ENCODE data around the gene HRC. TPM values are rescaled to one million over a fixed set of nuclear protein-coding genes. Genes with fewer than 3 reads are reported as not detected.
A peak's percentile ranks its signal among the peaks of the same experiment; 100 is the strongest.

The HRC gene
- total and polyA plus RNA-seq, 2 donors (not counting 3 experiments of a cell fraction or from before 2014, with no cell fraction given) = not detected

DNA sequence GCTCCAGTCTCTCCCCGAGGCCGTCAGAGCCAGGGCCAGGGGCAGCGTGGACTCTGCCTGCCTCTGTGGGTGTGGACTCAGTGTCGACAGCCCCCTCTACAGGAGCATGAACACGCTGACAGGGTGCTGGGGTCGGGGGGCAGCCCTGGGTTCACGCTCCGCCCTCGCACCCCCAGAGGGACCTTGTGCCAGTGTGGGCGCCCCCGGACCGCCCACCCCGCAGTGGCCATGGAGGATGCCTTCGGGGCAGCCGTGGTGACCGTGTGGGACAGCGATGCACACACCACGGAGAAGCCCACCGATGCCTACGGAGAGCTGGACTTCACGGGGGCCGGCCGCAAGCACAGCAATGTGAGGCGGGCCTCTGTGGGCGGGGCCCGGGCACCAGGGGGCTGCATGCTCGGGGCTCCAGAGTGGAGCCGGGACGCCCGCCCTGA lies 10.7 kb upstream of the HRC start:
- FAIRE-seq (no peak), DNase-seq (ENCODE audit: low read depth, low spot score) (no peak)
- H3K36me3 ChIP-seq (ENCODE audit: control insufficient read depth in 2 of 2, extremely low read depth in 1 of 2, insufficient read depth in 2 of 2, low read length in 2 of 2) = peaks cover 0 to 6% of the 10 kb centered on the region in 2 experiments
- ChIA-PET CTCF (interaction anchor here (1.0 to 4.9 kb wide), 9 partner anchors 15 to 68 kb away, joined by 3 to 33 read pairs (median 6); partner anchors contain the start of gene LIN7B), POLR2A (no interaction called here)
- H3K4me2 ChIP-seq (ENCODE audit: insufficient read depth, low read length) = no peak overlapping the region
- peak overlapping the region; percentile 40 for H2AFZ ChIP-seq (ENCODE audit: low read depth, low read length)
- dilution Hi-C loops (cut with MboI; ENCODE audit: extremely low pct_ligation_motif_present, low sequenced_read_pairs) = no loop called here
- H3K27me3 ChIP-seq (ENCODE audit: control insufficient read depth in 2 of 2, insufficient read depth in 2 of 2, low read length in 2 of 2) = no peaks in the 10 kb centered on the region
- no peaks in the 10 kb centered on the region for H3K79me2 ChIP-seq (ENCODE audit: control insufficient read depth, insufficient read depth, low read length)
- peaks cover 12% of the 10 kb centered on the region for H3K4me1 ChIP-seq (ENCODE audit: control insufficient read depth, extremely low read depth, insufficient read depth, low read length)
- no peaks in the 10 kb centered on the region for H4K20me1 ChIP-seq (replicated peaks; ENCODE audit: control insufficient read depth, extremely low read depth, insufficient read depth, low read length)
- no peaks in the 10 kb centered on the region for H3K9me3 ChIP-seq (replicated peaks; ENCODE audit: control insufficient read depth, insufficient read depth, low read length)
- H3K27ac ChIP-seq (ENCODE audit: insufficient read depth, low read depth, low read length) = peak overlapping the region; percentile 47
- no peak overlapping the region for H3K4me3 ChIP-seq (replicated peaks in 1 of 3; ENCODE audit: insufficient read depth in 1 of 3, low read depth in 1 of 3, low read length in 3 of 3)
- H3K9ac ChIP-seq (replicated peaks; ENCODE audit: extremely low read depth, insufficient read depth, low read length) = no peak overlapping the region
- BruUV-seq (replicated peaks) = no TSS peak
- intact Hi-C loops (cut with micrococcal nuclease) = loop anchor here (1.0 kb wide), 1 partner anchor 23 kb away; no protein-coding TSS in a partner anchor
- H3K9me1 ChIP-seq (replicated peaks; ENCODE audit: control insufficient read depth, extremely low read depth, insufficient read depth, low read length) = no peaks in the 10 kb centered on the region
- peak in 1 of 2 donors; percentile 18 for TF ChIP-seq CTCF (IDR thresholded peaks at IDR 0.05; ENCODE audit: extremely low read depth in 1 of 2, insufficient read depth in 1 of 2, low read depth in 1 of 2, low read length in 2 of 2)
- TF ChIP-seq EZH2 (IDR thresholded peaks at IDR 0.05; ENCODE audit: borderline replicate concordance, low read depth, low read length, severe bottlenecking) = no peak

DNA sequence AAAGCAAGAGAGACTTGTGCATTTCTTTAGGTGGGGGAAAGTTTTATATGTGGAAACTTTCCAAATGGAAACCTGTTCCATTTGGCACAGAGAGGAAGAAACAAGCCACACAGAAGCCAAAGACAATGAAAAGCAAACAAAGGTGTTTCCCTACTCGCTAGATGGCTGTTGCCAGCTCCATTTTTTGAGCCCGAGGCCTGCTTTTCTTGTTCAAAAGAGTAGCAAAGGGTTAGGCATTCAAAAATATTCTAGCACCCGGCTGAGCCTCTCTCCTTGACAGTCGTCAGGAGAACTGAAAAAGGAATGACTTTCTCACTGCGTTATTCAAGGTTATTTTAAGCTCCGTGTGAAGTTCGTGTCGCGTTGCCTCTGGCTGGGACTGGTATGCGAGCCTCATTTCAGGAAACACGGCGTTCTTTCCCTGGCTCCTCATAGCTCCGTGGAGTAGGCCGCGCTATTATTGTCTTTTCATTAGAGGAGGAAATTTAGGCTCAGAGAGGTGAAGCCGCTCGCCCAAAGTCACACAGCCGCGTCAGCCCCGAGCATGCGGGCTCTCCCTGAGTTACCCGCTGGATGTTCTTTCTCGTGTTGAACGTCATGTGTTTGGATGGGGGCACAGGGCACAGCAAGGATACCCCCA lies 10.0 kb upstream of the HRC start:
- H3K36me3 ChIP-seq (ENCODE audit: control insufficient read depth in 2 of 2, extremely low read depth in 1 of 2, insufficient read depth in 2 of 2, low read length in 2 of 2) = peaks cover 0 to 2% of the 10 kb centered on the region in 2 experiments
- H3K9me1 ChIP-seq (replicated peaks; ENCODE audit: control insufficient read depth, extremely low read depth, insufficient read depth, low read length) = no peaks in the 10 kb centered on the region
- no TSS peak for BruUV-seq (replicated peaks)
- CTCF ChIA-PET = interaction anchor here (1.0 to 4.9 kb wide), 10 partner anchors 14 to 67 kb away, joined by 3 to 33 read pairs (median 6); partner anchors contain the start of gene LIN7B
- H4K20me1 ChIP-seq (replicated peaks; ENCODE audit: control insufficient read depth, extremely low read depth, insufficient read depth, low read length) = no peaks in the 10 kb centered on the region
- intact Hi-C loops (cut with micrococcal nuclease) = loop anchor here (1.0 kb wide), 1 partner anchor 24 kb away; no protein-coding TSS in a partner anchor
- DNase-seq (ENCODE audit: low read depth, low spot score) = peak; percentile 85
- FAIRE-seq = peak; percentile 81
- TF ChIP-seq POLR2A (IDR thresholded peaks at IDR 0.05; ENCODE audit: low read depth, low read length) (no peak), GATA2 (IDR thresholded peaks at IDR 0.05; ENCODE audit: insufficient read depth, insufficient read length, low read depth, low read length) (no peak), MYC (IDR thresholded peaks at IDR 0.05; ENCODE audit: low read depth, low read length) (no peak), JUN (IDR thresholded peaks at IDR 0.05; ENCODE audit: borderline replicate concordance, insufficient read depth, insufficient read length, low read depth) (no peak), EZH2 (IDR thresholded peaks at IDR 0.05; ENCODE audit: borderline replicate concordance, low read depth, low read length, severe bottlenecking) (no peak), POLR2AphosphoS5 (IDR thresholded peaks at IDR 0.05; ENCODE audit: insufficient read depth, low read depth, low read length) (no peak), FOS (IDR thresholded peaks at IDR 0.05; ENCODE audit: borderline replicate concordance, insufficient read depth, low read length) (no peak), CTCF (IDR thresholded peaks at IDR 0.05; ENCODE audit: extremely low read depth in 1 of 2, insufficient read depth in 1 of 2, low read depth in 1 of 2, low read length in 2 of 2) (no peak)
- TF ChIP-seq, protein P1, sequence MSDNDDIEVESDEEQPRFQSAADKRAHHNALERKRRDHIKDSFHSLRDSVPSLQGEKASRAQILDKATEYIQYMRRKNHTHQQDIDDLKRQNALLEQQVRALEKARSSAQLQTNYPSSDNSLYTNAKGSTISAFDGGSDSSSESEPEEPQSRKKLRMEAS (IDR thresholded peaks at IDR 0.05; ENCODE audit: insufficient read depth, insufficient read length) = no peak
- H3K4me1 ChIP-seq (ENCODE audit: control insufficient read depth, extremely low read depth, insufficient read depth, low read length) = peaks cover 12% of the 10 kb centered on the region
- H3K4me3 ChIP-seq (replicated peaks in 1 of 3; ENCODE audit: insufficient read depth in 1 of 3, low read depth in 1 of 3, low read length in 3 of 3) = no peak overlapping the region
- peak overlapping the region; percentile 47 for H3K27ac ChIP-seq (ENCODE audit: insufficient read depth, low read depth, low read length)
- no peaks in the 10 kb centered on the region for H3K9me3 ChIP-seq (replicated peaks; ENCODE audit: control insufficient read depth, insufficient read depth, low read length)
- peak overlapping the region; percentile 40 for H2AFZ ChIP-seq (ENCODE audit: low read depth, low read length)
- no peaks in the 10 kb centered on the region for H3K27me3 ChIP-seq (ENCODE audit: control insufficient read depth in 2 of 2, insufficient read depth in 2 of 2, low read length in 2 of 2)
- H3K79me2 ChIP-seq (ENCODE audit: control insufficient read depth, insufficient read depth, low read length) = no peaks in the 10 kb centered on the region
- POLR2A ChIA-PET = interaction anchor here (0.6 kb wide), 1 partner anchor 38 kb away, joined by 3 read pairs; no protein-coding TSS in a partner anchor
- no peak overlapping the region for H3K4me2 ChIP-seq (ENCODE audit: insufficient read depth, low read length)
- peak overlapping the region; percentile 28 for H3K9ac ChIP-seq (replicated peaks; ENCODE audit: extremely low read depth, insufficient read depth, low read length)
- dilution Hi-C loops (cut with MboI; ENCODE audit: extremely low pct_ligation_motif_present, low sequenced_read_pairs) = no loop called here

All from endothelial cell of umbilical vein (primary cell).